PC-3 (cell line): ENCODE measurements around the gene DPM2. TPM values are rescaled to one million over a fixed set of nuclear protein-coding genes. Genes with fewer than 3 reads are reported as not detected.

Source experiments
- ATAC-seq: fragments of 200-7000 bp; cut with Tn5 transposase; 2 replicates; pipeline ENCODE4 v1.9.1; 2020; ENCODE audit warnings: mild to moderate bottlenecking, moderate library complexity
- BruUV-seq: library from RNA; stranded (reverse); fragments of 400-500 nt; replicated peaks from 2 replicates; lab custom pipeline; 2021; lab: Mats Ljungman, UMichigan
- CTCF ChIA-PET: fragments of 300-600 bp; sonication (Branson Sonifier 250); formaldehyde crosslinking; loops from one replicate; lab custom pipeline; 2022; ENCODE audit warnings: antibody characterized with exemption; lab: Charles Lee
- POLR2A ChIA-PET: fragments of 300-600 bp; sonication (Branson Sonifier 250); formaldehyde crosslinking; loops from one replicate; lab custom pipeline; 2022; ENCODE audit warnings: antibody characterized with exemption; ENCODE audit not compliant: unreplicated experiment; lab: Charles Lee
- DNase-seq: peaks from one replicate; pipeline ENCODE4 v3.0.0-alpha.2; 2015
- H2AFZ ChIP-seq: fragments of 300-600 bp; sonication (generic); 2 replicates; pipeline ENCODE4 v1.6.0; 2016; ENCODE audit warnings: antibody characterized with exemption, low read length
- H3F3A ChIP-seq: fragments of 300-600 bp; sonication (generic); one replicate; pipeline ENCODE4 v1.6.0; 2017; ENCODE audit warnings: antibody characterized with exemption, low read length, control low read depth, mild to moderate bottlenecking; ENCODE audit not compliant: unreplicated experiment
- H3K27ac ChIP-seq: fragments of 300-600 bp; sonication (generic); 2 replicates; pipeline ENCODE4 v1.5.1; 2016; ENCODE audit warnings: mild to moderate bottlenecking, low read length
- H3K27me3 ChIP-seq: fragments of 300-600 bp; sonication (generic); 2 replicates; pipeline ENCODE4 v1.6.1; 2016; ENCODE audit warnings: low read length, mixed read lengths
- H3K36me3 ChIP-seq: fragments of 300-600 bp; sonication (generic); 2 replicates; pipeline ENCODE4 v1.6.1; 2016; ENCODE audit warnings: low read depth, mixed run types, low read length, mixed read lengths
- H3K4me1 ChIP-seq: fragments of 300-600 bp; sonication (generic); 2 replicates; pipeline ENCODE4 v1.5.1; 2016; ENCODE audit warnings: low read length; ENCODE audit not compliant: insufficient read depth
- H3K4me2 ChIP-seq: fragments of 300-600 bp; sonication (generic); 2 replicates; pipeline ENCODE4 v1.6.0; 2016; ENCODE audit warnings: low read length
- H3K4me3 ChIP-seq: fragments of 300-600 bp; sonication (generic); 2 replicates; pipeline ENCODE4 v1.5.1; 2016; ENCODE audit warnings: mild to moderate bottlenecking, low read length, mixed read lengths
- H3K79me2 ChIP-seq: fragments of 300-600 bp; sonication (generic); 2 replicates; pipeline ENCODE4 v1.6.1; 2017; ENCODE audit warnings: low read length, mixed read lengths
- H3K9ac ChIP-seq: fragments of 300-600 bp; sonication (generic); 2 replicates; pipeline ENCODE4 v1.6.0; 2016; ENCODE audit warnings: mild to moderate bottlenecking, low read length
- H3K9me2 ChIP-seq: fragments of 300-600 bp; sonication (generic); replicated peaks from 2 replicates; pipeline ENCODE4 v1.6.1; 2016; ENCODE audit warnings: mixed run types, low read length, mixed read lengths
- H3K9me3 ChIP-seq: fragments of 300-600 bp; sonication (generic); 2 replicates; pipeline ENCODE4 v1.6.1; 2016; ENCODE audit warnings: low read length, mixed read lengths
- H4K20me1 ChIP-seq: fragments of 300-600 bp; sonication (generic); 2 replicates; pipeline ENCODE4 v1.6.1; 2016; ENCODE audit warnings: low read length, mixed read lengths
- CTCF ChIP-seq: fragments of 300-600 bp; sonication (generic); conservative IDR thresholded peaks from 2 replicates; pipeline ENCODE4 v1.5.1; 2017; ENCODE audit warnings: antibody characterized with exemption, low read depth, mild to moderate bottlenecking, low read length
- EZH2 ChIP-seq: fragments of 300-600 bp; sonication (generic); IDR thresholded peaks from one replicate; pipeline ENCODE4 v1.6.1; 2017; ENCODE audit warnings: antibody characterized with exemption, mild to moderate bottlenecking, low read length; ENCODE audit not compliant: unreplicated experiment
- EZH2phosphoT487 ChIP-seq: fragments of 300-600 bp; sonication (generic); IDR thresholded peaks from 2 replicates; pipeline ENCODE4 v1.6.1; 2018; ENCODE audit warnings: mild to moderate bottlenecking, antibody characterized with exemption, low read length, borderline replicate concordance
- intact Hi-C: fragments of 100-400 bp; cut with micrococcal nuclease; formaldehyde crosslinking; loops from 2 replicates; pipeline ENCODE4 v1.9.0; 2023
- total RNA-seq: library from RNA; depleted of rRNA; stranded (reverse); fragments of >200 nt; gene quantifications from 2 replicates; pipeline ENCODE4 v1.2.3, GENCODE V29; 2014

DPM2 gene
- total RNA-seq, 1 experiment from 2014 or later, result 33.0 TPM

DNA sequence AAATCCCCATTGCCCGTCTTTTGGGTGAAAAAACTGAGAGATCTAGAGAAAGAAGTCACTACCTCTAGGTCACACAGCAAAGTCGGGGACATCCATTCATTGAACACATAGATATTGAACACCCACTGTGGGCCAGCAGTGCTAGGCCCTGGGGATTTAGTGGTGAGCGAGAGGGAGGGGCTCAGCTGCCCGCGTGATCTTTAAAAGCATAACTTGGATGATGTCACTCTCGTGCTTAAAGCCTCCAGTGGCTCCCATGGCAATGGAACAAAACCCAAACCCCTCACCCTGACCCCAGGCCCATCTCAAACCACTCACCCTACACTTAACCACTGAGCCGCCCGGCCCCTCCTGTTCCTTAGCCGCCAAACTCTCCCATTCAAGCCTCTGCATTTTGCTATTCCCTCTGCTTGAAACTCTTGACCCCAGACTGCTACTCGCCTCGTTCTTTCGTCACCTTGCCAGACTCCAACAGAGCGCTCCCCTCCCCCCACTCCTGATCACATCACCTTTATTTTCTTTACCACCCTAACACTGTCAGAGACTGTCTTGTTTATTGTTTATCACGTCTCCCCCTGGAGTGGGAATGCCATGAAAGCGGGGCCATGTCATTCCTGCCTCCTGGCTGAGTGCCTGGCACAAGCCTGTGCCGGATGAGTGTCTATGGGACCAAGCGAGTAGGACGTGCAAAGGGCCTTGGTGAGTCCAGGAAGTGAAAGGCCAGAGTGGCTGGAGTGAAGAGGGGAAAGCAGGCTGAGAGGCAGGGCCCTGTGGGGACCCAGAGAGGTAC is 6.4 kb downstream of the DPM2 start:
- Histone ChIP-seq H3K9me3 (no peaks in the 10 kb centered on the region), H3K4me3 (peak overlapping the region; percentile 53), H4K20me1 (no peaks in the 10 kb centered on the region), H3K79me2 (peaks cover 18% of the 10 kb centered on the region), H2AFZ (peak overlapping the region; percentile 41), H3K27ac (peak overlapping the region; percentile 5; the same call in 1 of the 2 replicates), H3K9ac (no peak overlapping the region), H3K36me3 (no peaks in the 10 kb centered on the region), H3K4me2 (peak overlapping the region; percentile 68), H3K9me2 (no peaks in the 10 kb centered on the region), H3K27me3 (no peaks in the 10 kb centered on the region), H3K4me1 (peaks cover 34% of the 10 kb centered on the region), H3F3A (no peaks in the 10 kb centered on the region)
- no peak for TF ChIP-seq EZH2
- no peak for TF ChIP-seq CTCF
- TF ChIP-seq EZH2phosphoT487, result no peak
- intact Hi-C loops, result no loop called here
- ATAC-seq, result peak; percentile 4; the same call in 1 of the 2 replicates
- DNase-seq, result peak; percentile 22
- ChIA-PET POLR2A (no interaction called here), CTCF (no interaction called here)
- no TSS peak for BruUV-seq

DNA sequence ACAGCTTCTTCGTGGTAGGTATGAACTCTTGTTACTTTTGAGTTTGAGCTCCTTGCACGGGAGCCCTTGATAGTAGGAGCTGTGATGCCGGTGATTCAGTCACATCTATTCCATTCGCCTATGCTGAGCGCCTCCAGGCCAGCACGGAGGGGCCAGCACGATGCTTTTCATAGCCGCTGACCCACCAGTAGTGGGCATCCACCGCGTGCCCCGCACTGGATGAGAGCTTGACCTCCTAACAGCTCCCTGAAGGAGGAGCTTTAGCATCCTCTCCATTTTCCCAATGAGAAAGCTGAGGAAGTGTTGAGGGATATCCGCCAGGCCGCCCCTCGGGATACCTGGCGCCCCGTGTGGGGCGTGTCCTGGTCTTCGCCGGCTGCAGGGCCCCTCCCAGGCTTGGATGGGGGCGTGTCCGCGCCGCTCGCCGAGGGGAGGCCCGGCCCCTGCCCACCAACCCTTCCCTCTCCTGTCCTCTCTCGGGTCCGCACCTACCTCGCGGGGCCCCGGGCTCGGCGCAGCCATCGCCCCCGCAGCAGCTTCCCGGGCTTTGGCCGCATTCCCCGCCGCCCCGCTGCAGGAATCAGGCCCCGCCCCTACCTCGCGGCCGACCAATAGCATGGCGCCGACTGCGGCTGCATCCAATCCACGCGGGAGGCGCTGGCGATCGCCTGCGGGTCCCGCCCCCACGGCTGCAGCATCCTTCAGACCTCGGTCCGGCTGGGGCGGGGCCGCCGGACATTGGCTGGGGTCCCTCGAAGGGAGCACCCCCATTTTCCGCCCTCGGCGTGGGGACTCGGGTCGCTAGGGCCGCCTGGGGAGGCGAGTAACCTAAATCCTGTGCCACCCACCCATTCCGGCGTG is 7.2 kb downstream of the DPM2 start, which contains the start of gene PIP5KL1:
Gene PIP5KL1 (minus strand): TSS at position 547 of the 861 bp plus-strand sequence. CDS start 25 bp downstream, at position 522.
- intact Hi-C loops, result no loop called here
- no peaks in the 10 kb centered on the region for H3K27me3 ChIP-seq
- TF ChIP-seq CTCF, result no peak
- no peak for TF ChIP-seq EZH2
- TF ChIP-seq EZH2phosphoT487, result no peak
- peak within 1 kb of the TSS; percentile 5; the same call in 1 of the 2 replicates for H3K27ac ChIP-seq
- no peaks in the 10 kb centered on the region for H3K36me3 ChIP-seq
- peak within 1 kb of the TSS; percentile 53 for H3K4me3 ChIP-seq
- DNase-seq, result peak; percentile 68
- no peaks in the 10 kb centered on the region for H4K20me1 ChIP-seq
- peak; percentile 81 for ATAC-seq
- H3K4me1 ChIP-seq, result peaks cover 26% of the 10 kb centered on the region
- H3K4me2 ChIP-seq, result peak within 1 kb of the TSS; percentile 68
- ChIA-PET CTCF (no interaction called here), POLR2A (no interaction called here)
- H3K79me2 ChIP-seq, result peaks cover 10% of the 10 kb centered on the region
- no peak within 1 kb of the TSS for H3K9ac ChIP-seq
- peak within 1 kb of the TSS; percentile 41 for H2AFZ ChIP-seq
- no peaks in the 10 kb centered on the region for H3K9me3 ChIP-seq
- BruUV-seq, result no TSS peak
- H3F3A ChIP-seq, result no peaks in the 10 kb centered on the region
- no peaks in the 10 kb centered on the region for H3K9me2 ChIP-seq
